GM18508 (cell line): ENCODE measurements around the gene NF2.
"Not testable (repeated sequence)": the region's sequence is repeated elsewhere in the genome, so short reads cannot be mapped to it uniquely, and the experiment has no call there.

ENCODE experiments used
- ATAC-seq: cut with Tn5 transposase; IDR thresholded peaks from one replicate; pipeline ENCODE4 v1.9.1; 2021; ENCODE audit warnings: moderate number of reproducible peaks; ENCODE audit not compliant: insufficient read depth, unreplicated experiment

Gene NF2

GRCh38 chr22:29594447-29594846, 9.0 kb upstream of the NF2 start:
- not testable (repeated sequence) for ATAC-seq

GRCh38 chr22:29596408-29596807, 7.0 kb upstream of the NF2 start:
- no peak for ATAC-seq

- not testable (repeated sequence) for ATAC-seq
These were observed 5.4 kb upstream of the NF2 start for GRCh38 chr22:29597871-29598683.

GRCh38 chr22:29598684-29599020, 4.8 kb upstream of the NF2 start:
- no peak for ATAC-seq

- ATAC-seq = no peak
These were observed 585 bp downstream of the NF2 start for GRCh38 chr22:29604076-29604360.

GRCh38 chr22:29605527-29605850, 2.1 kb downstream of the NF2 start:
- no peak for ATAC-seq

GRCh38 chr22:29606320-29606719, 2.9 kb downstream of the NF2 start:
- ATAC-seq = no peak

GRCh38 chr22:29607426-29607825, 4.0 kb downstream of the NF2 start:
- no peak for ATAC-seq

- no peak for ATAC-seq
These were observed 5.7 kb downstream of the NF2 start for GRCh38 chr22:29609139-29609538.

GRCh38 chr22:29610780-29611179, 7.3 kb downstream of the NF2 start:
- ATAC-seq = no peak

- ATAC-seq = no peak
These were observed 12.4 kb downstream of the NF2 start for GRCh38 chr22:29615705-29616327.

- no peak for ATAC-seq
These were observed 14.6 kb downstream of the NF2 start for GRCh38 chr22:29617922-29618629.

GRCh38 chr22:29621761-29622526, 18.5 kb downstream of the NF2 start:
- ATAC-seq = no peak

- no peak for ATAC-seq
These were observed 19.6 kb downstream of the NF2 start for GRCh38 chr22:29623059-29623458.

- ATAC-seq = no peak
These were observed 20.2 kb downstream of the NF2 start for GRCh38 chr22:29623553-29624169.

- no peak for ATAC-seq
These were observed 21.8 kb downstream of the NF2 start for GRCh38 chr22:29625090-29625825.

- no peak for ATAC-seq
These were observed 23.2 kb downstream of the NF2 start for GRCh38 chr22:29626497-29627195.

- ATAC-seq = no peak
These were observed 23.7 kb downstream of the NF2 start for GRCh38 chr22:29627196-29627535.
